T-helper 1 cell treated with Interleukin-12 subunit alpha and Interleukin-12 subunit beta and Interleukin-4 antibody, amounts not matched to agents 30 μg/mL and 1 μg/mL, for 36 hours (primary cell): ENCODE results near the gene ZNF217.
"Not testable (repeated sequence)": the region's sequence is repeated elsewhere in the genome, so short reads cannot be mapped to it uniquely, and the experiment has no call there.

ENCODE experiments used
- H3K27ac Mint-ChIP-seq: one replicate; pipeline ENCODE4 v1.8.0; 2021; ENCODE audit warnings: mild to moderate bottlenecking, mixed read lengths
- H3K27me3 Mint-ChIP-seq: one replicate; pipeline ENCODE4 v1.8.0; 2021; ENCODE audit warnings: low read depth, mixed read lengths
- H3K36me3 Mint-ChIP-seq: one replicate; pipeline ENCODE4 v1.8.0; 2021; ENCODE audit warnings: low read depth, mixed read lengths
- H3K4me1 Mint-ChIP-seq: one replicate; pipeline ENCODE4 v1.8.0; 2021; ENCODE audit warnings: low read depth, mixed read lengths
- H3K4me3 Mint-ChIP-seq: one replicate; pipeline ENCODE4 v1.8.0; 2021; ENCODE audit warnings: mild to moderate bottlenecking, moderate library complexity, mixed read lengths
- H3K9me3 Mint-ChIP-seq: one replicate; pipeline ENCODE4 v1.8.0; 2021; ENCODE audit warnings: mixed read lengths

Gene ZNF217

GRCh38 chr20:53585910-53586309 is 7.7 kb downstream of the ZNF217 start:
- peaks cover 37% of the 10 kb centered on the region for H3K36me3 Mint-ChIP-seq
- not testable (repeated sequence) for H3K9me3 Mint-ChIP-seq, H3K27me3 Mint-ChIP-seq
- peak overlapping the region; percentile 63 for H3K4me3 Mint-ChIP-seq
- peaks cover 70% of the 10 kb centered on the region for H3K4me1 Mint-ChIP-seq
- peak overlapping the region; percentile 74 for H3K27ac Mint-ChIP-seq

DNA sequence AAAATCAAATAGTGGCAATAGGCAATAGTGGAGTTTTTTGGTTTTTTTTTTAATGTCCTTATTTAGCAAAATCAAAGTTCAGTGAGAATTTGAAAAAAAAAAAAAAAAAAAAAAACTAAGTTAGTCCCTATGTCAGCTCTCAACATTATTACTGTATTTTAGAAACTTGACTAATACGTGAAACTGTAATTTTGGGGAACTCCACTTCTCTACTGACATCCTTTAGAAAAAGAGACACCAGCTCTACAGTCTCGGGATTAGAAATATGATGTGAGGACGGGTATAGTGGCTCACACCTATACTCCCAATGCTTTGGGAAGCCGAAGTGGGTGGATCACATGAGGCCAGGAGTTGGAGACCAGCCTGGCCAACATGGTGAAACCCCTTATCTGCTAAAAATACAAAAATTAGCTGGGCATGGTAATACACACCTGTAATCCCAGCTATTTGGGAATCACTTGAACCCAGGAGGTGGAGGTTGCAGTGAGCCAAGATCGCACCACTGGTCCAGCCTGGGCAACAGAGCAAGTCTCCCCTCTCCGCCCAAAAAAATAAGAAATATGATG is 8.6 kb downstream of the ZNF217 start:
- H3K27ac Mint-ChIP-seq: peak overlapping the region; percentile 76

GRCh38 chr20:53584550-53584913 is 9.1 kb downstream of the ZNF217 start:
- Mint-ChIP-seq H3K4me1 (peaks cover 74% of the 10 kb centered on the region), H3K27ac (peak overlapping the region; percentile 76), H3K4me3 (peak overlapping the region; percentile 34), H3K36me3 (peaks cover 41% of the 10 kb centered on the region)
- H3K9me3 Mint-ChIP-seq, H3K27me3 Mint-ChIP-seq: not testable (repeated sequence)

More for the DNA sequence above, 8.6 kb downstream of the ZNF217 start:
- Mint-ChIP-seq H3K36me3 (peaks cover 40% of the 10 kb centered on the region), H3K4me1 (peaks cover 74% of the 10 kb centered on the region), H3K4me3 (peak overlapping the region; percentile 63)
- H3K9me3 Mint-ChIP-seq, H3K27me3 Mint-ChIP-seq: not testable (repeated sequence)

DNA sequence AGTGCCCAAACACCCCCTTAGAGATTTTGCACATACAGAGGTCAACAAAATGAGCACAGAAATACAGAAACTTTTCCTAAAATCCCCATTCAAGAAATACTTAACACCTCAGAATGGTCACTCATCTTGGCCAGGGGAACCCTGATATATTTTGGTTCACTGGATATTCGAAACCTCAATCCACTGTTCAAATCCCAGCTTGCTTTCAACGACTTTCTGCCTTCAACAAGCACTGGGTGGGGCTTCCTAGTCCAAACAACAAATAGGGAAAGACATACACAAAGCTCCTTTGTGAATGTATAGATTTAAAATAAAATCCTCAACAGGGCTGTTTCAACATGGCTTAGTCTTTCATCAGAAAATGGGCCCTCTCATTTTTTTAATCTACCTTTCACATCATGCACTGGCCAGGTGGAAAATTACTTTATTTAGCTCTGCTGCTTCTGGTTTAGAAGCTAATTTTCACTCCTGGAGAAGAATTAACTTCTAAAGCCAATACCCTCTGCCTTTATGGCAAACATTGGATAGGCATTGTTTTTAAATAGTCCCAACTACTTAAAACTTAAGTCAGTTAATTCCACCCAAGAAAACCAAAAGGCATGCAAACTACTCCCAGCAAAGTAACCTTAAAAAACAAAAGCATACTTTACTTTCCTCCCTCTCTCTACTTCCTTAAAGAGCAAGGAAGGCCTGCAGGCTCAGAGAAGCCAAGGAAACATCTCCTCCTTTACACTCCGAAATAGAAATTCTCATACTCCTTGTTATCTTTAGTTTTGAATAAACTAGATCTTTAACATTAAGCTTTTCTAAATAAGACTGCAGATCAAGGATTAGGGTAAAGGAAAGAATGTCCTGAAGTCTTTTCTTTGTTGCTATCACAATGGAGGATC is 9.7 kb downstream of the ZNF217 start:
- not testable (repeated sequence) for H3K27me3 Mint-ChIP-seq, H3K9me3 Mint-ChIP-seq
- peaks cover 40% of the 10 kb centered on the region for H3K36me3 Mint-ChIP-seq
- H3K4me1 Mint-ChIP-seq: peaks cover 75% of the 10 kb centered on the region
- H3K27ac Mint-ChIP-seq: peak overlapping the region; percentile 76
- peak overlapping the region; percentile 37 for H3K4me3 Mint-ChIP-seq

DNA sequence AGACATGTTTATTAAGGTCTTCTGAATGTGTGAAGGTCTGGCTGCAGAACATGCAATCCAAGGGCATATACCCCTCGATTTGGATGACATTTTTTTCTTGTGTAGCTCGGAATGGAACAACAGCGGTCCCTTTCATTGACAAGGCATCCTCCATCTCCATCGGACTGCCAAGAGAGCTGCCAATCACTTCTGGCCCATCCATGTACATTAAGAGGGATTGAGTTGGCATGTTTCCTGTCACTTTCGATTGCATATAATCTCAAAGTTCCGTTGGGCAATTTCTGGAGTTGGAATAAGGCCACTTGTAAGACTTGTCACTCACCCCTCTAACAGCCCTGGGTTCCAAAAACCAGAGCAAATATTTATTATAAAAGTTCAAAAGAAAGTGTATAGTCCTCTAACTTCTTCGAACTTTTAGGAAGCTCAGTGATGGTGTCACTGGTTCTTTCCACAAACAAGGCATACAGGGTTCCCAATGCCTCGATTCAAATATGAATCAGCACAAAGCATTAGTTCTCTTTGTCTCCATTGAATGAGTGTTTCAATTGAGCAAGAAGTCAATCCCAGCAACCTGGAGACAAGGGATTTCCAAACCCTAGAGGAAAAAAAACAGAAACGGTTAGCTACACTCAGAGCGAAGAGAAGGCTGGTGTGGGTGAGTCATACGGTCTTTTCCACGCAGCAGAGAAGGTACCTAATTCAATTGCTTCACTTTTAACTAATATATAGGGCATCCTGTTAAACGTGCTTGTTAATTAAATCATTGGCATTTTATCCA is 10.9 kb downstream of the ZNF217 start:
- Mint-ChIP-seq H3K36me3 (peaks cover 45% of the 10 kb centered on the region), H3K27ac (peak overlapping the region; percentile 89), H3K4me1 (peaks cover 77% of the 10 kb centered on the region), H3K9me3 (no peaks in the 10 kb centered on the region), H3K27me3 (no peaks in the 10 kb centered on the region), H3K4me3 (peak overlapping the region; percentile 85)

DNA sequence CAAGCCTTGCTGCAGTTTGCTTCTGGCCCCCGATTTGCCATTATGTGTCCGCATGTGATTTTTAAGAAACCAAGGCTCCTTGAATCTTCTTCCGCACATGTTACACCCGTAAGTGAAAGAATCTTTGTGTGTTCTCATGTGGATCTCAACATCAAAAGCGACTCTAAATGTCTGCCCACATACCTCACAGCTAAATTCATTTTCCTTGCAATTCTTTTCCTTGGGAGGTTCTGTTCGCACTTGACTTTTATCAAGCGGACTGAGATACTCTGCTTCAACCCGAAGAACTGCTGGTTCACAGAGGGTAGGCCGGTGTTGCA is 11.4 kb downstream of the ZNF217 start:
- Mint-ChIP-seq H3K4me1 (peaks cover 81% of the 10 kb centered on the region), H3K9me3 (no peaks in the 10 kb centered on the region), H3K27me3 (no peaks in the 10 kb centered on the region), H3K36me3 (peaks cover 51% of the 10 kb centered on the region), H3K27ac (peak overlapping the region; percentile 89), H3K4me3 (peak overlapping the region; percentile 85)

GRCh38 chr20:53581444-53582250 is 12.0 kb downstream of the ZNF217 start:
- Mint-ChIP-seq H3K36me3 (peaks cover 55% of the 10 kb centered on the region), H3K4me3 (peak overlapping the region; percentile 85), H3K9me3 (no peaks in the 10 kb centered on the region), H3K27ac (peak overlapping the region; percentile 89), H3K27me3 (no peaks in the 10 kb centered on the region), H3K4me1 (peaks cover 79% of the 10 kb centered on the region)

DNA sequence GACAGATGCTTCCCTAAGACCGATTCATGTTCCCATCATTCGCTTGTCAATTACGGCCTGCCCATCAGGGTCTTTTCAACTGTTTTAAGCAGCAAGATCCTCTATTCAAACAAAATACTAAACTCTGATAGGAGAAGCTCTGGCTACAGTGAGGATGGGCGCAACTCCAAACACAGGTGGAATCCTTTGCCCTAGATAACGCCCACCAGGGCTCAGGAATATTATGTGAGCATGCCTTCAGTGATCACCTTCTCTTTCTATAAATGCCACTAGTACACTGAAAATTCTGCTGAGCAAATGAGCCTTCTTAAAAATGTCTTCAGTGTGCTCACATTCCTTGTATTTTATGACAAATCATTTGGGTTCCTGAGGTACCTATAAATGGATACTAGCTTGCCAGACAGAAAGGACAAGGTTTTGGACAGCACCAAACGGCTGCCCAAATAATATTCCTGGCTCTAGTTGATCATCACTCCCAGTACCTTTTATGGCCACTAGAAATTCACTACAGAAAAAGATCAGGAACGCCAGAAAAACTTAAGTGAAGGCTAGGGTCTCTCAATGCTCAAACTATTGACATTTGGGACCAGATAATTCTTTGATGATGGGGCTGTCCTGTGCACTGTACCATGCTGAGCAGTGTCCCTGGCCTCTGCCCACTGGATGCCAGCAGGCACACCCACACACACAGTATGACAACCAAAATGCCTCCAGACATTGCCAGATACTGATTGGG is 13.1 kb downstream of the ZNF217 start:
- Mint-ChIP-seq H3K4me3 (peak overlapping the region; percentile 72), H3K27ac (peak overlapping the region; percentile 80), H3K36me3 (peaks cover 59% of the 10 kb centered on the region), H3K27me3 (no peaks in the 10 kb centered on the region), H3K9me3 (no peaks in the 10 kb centered on the region), H3K4me1 (peaks cover 78% of the 10 kb centered on the region)

DNA sequence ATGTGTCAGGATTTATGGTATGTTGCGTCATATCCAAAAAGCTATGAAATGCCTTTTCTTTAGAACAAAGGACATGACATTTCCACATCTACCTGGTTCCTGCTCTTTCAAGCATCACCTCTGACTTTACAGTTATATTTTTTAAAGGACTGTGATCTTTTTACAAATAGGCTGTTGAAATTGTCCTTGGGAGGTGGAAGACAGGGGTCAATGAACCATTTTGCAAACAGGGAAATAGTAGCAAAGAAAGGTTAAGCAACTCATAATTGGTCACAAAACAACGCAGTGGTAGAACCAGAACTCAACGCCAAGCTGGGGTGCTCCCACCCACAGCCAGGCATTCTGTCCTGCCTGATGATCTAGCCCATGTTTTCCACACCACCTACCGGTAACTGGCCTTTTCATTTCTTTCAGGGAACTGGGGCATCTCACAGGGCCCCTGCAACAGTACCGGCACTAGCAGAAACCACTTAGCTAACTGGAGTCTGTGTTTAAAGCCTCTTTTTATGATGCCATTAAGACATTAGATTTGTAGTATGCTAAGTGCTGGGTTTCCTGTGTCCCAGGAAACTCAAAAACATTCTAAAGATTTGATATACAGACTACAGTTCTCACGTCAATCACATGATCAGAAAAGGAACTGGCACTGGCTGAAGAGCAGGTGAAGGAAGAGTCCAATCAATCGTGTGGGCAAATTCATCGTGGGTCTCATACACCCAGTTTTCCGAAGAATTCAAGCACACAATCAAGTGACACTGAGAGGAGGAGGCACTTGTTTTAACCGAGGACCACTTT is 13.9 kb downstream of the ZNF217 start:
- peak overlapping the region; percentile 72 for H3K4me3 Mint-ChIP-seq

GRCh38 chr20:53579266-53579580 is 14.4 kb downstream of the ZNF217 start:
- no peaks in the 10 kb centered on the region for H3K27me3 Mint-ChIP-seq
- H3K27ac Mint-ChIP-seq: peak overlapping the region; percentile 80
- peaks cover 75% of the 10 kb centered on the region for H3K4me1 Mint-ChIP-seq
- H3K9me3 Mint-ChIP-seq: no peaks in the 10 kb centered on the region
- H3K36me3 Mint-ChIP-seq: peaks cover 71% of the 10 kb centered on the region
- peak overlapping the region; percentile 72 for H3K4me3 Mint-ChIP-seq

More for the DNA sequence above, 13.9 kb downstream of the ZNF217 start:
- no peaks in the 10 kb centered on the region for H3K27me3 Mint-ChIP-seq
- H3K27ac Mint-ChIP-seq: peak overlapping the region; percentile 80
- H3K9me3 Mint-ChIP-seq: no peaks in the 10 kb centered on the region
- peaks cover 78% of the 10 kb centered on the region for H3K4me1 Mint-ChIP-seq
- peaks cover 67% of the 10 kb centered on the region for H3K36me3 Mint-ChIP-seq

GRCh38 chr20:53578492-53579222 is 15.0 kb downstream of the ZNF217 start:
- H3K27ac Mint-ChIP-seq: peak overlapping the region; percentile 73
- H3K36me3 Mint-ChIP-seq: peaks cover 74% of the 10 kb centered on the region

GRCh38 chr20:53576586-53577318 is 16.9 kb downstream of the ZNF217 start:
- Mint-ChIP-seq H3K9me3 (no peaks in the 10 kb centered on the region), H3K4me1 (peaks cover 60% of the 10 kb centered on the region), H3K27ac (no peak overlapping the region), H3K36me3 (peaks cover 72% of the 10 kb centered on the region), H3K27me3 (no peaks in the 10 kb centered on the region), H3K4me3 (no peak overlapping the region)

More at GRCh38 chr20:53578492-53579222, 15.0 kb downstream of the ZNF217 start:
- Mint-ChIP-seq H3K4me1 (peaks cover 69% of the 10 kb centered on the region), H3K4me3 (peak overlapping the region; percentile 72), H3K27me3 (no peaks in the 10 kb centered on the region), H3K9me3 (no peaks in the 10 kb centered on the region)
